ENCODE results near the gene XRCC2.
A peak's percentile ranks its signal among the peaks of the same experiment; 100 is the strongest.
"Not testable (repeated sequence)": the region's sequence is repeated elsewhere in the genome, so short reads cannot be mapped to it uniquely, and the experiment has no call there.

Gene XRCC2

GRCh38 chr7:152675759-152676636 is at the start of gene XRCC2:
TSS of gene XRCC2 (minus strand) at chr7:152676141. CDS start at chr7:152676079, 62 bp downstream.
- H3K4me1 Mint-ChIP-seq (ENCODE audit: low read depth) = peaks cover 14% of the 10 kb centered on the region
- no peaks in the 10 kb centered on the region for H3K27me3 Mint-ChIP-seq
- no peaks in the 10 kb centered on the region for H3K9me3 Mint-ChIP-seq
- peak within 1 kb of the TSS; percentile 78 for H3K27ac Mint-ChIP-seq
- peak within 1 kb of the TSS; percentile 91 for H3K4me3 Mint-ChIP-seq
- peaks cover 6% of the 10 kb centered on the region for H3K36me3 Mint-ChIP-seq (ENCODE audit: low read depth)
- intact Hi-C loops (cut with micrococcal nuclease) = loop anchor here (10.0 kb wide), 2 partner anchors 211 to 241 kb away; partner anchors contain the start of gene KMT2C

GRCh38 chr7:152723364-152723763 is 47.4 kb upstream of the XRCC2 start:
- no peak overlapping the region for H3K4me3 Mint-ChIP-seq
- H3K27ac Mint-ChIP-seq = no peak overlapping the region
- no peaks in the 10 kb centered on the region for H3K9me3 Mint-ChIP-seq
- H3K27me3 Mint-ChIP-seq = no peaks in the 10 kb centered on the region
- no peaks in the 10 kb centered on the region for H3K4me1 Mint-ChIP-seq (ENCODE audit: low read depth)
- H3K36me3 Mint-ChIP-seq (ENCODE audit: low read depth) = no peaks in the 10 kb centered on the region
- intact Hi-C loops (cut with micrococcal nuclease) = no loop called here

- peak overlapping the region; percentile 26 for H3K27ac Mint-ChIP-seq
- H3K9me3 Mint-ChIP-seq; H3K27me3 Mint-ChIP-seq; H3K4me3 Mint-ChIP-seq; H3K36me3 Mint-ChIP-seq (ENCODE audit: low read depth); intact Hi-C loops (cut with micrococcal nuclease): not testable (repeated sequence)
- H3K4me1 Mint-ChIP-seq (ENCODE audit: low read depth) = peaks cover 13% of the 10 kb centered on the region
Observed at GRCh38 chr7:152712412-152713042, 36.6 kb upstream of the XRCC2 start.

- H3K27me3 Mint-ChIP-seq = peaks cover 2% of the 10 kb centered on the region
- H3K4me1 Mint-ChIP-seq (ENCODE audit: low read depth) = peaks cover 13% of the 10 kb centered on the region
- no peaks in the 10 kb centered on the region for H3K9me3 Mint-ChIP-seq
- no peak overlapping the region for H3K27ac Mint-ChIP-seq
- intact Hi-C loops (cut with micrococcal nuclease) = no loop called here
- H3K4me3 Mint-ChIP-seq = no peak overlapping the region
- no peaks in the 10 kb centered on the region for H3K36me3 Mint-ChIP-seq (ENCODE audit: low read depth)
Observed at GRCh38 chr7:152711444-152711944, 35.6 kb upstream of the XRCC2 start.

- H3K27ac Mint-ChIP-seq = no peak overlapping the region
- no peaks in the 10 kb centered on the region for H3K36me3 Mint-ChIP-seq (ENCODE audit: low read depth)
- intact Hi-C loops (cut with micrococcal nuclease) = no loop called here
- peaks cover 7% of the 10 kb centered on the region for H3K9me3 Mint-ChIP-seq
- H3K4me3 Mint-ChIP-seq = no peak overlapping the region
- H3K4me1 Mint-ChIP-seq (ENCODE audit: low read depth) = peaks cover 13% of the 10 kb centered on the region
- H3K27me3 Mint-ChIP-seq = peaks cover 2% of the 10 kb centered on the region
Observed at GRCh38 chr7:152710153-152710442, 34.2 kb upstream of the XRCC2 start.

- no peaks in the 10 kb centered on the region for H3K36me3 Mint-ChIP-seq (ENCODE audit: low read depth)
- intact Hi-C loops (cut with micrococcal nuclease) = no loop called here
- H3K9me3 Mint-ChIP-seq = peaks cover 12% of the 10 kb centered on the region
- H3K4me3 Mint-ChIP-seq = no peak overlapping the region
- H3K4me1 Mint-ChIP-seq (ENCODE audit: low read depth) = peaks cover 13% of the 10 kb centered on the region
- no peak overlapping the region for H3K27ac Mint-ChIP-seq
- H3K27me3 Mint-ChIP-seq = peaks cover 2% of the 10 kb centered on the region
Observed at GRCh38 chr7:152709287-152710152, 33.6 kb upstream of the XRCC2 start.

GRCh38 chr7:152704796-152705384 is 28.9 kb upstream of the XRCC2 start:
- Mint-ChIP-seq H3K4me3 (no peak overlapping the region), H3K4me1 (ENCODE audit: low read depth) (peaks cover 4% of the 10 kb centered on the region), H3K27ac (no peak overlapping the region), H3K9me3 (peaks cover 19% of the 10 kb centered on the region), H3K36me3 (ENCODE audit: low read depth) (no peaks in the 10 kb centered on the region), H3K27me3 (no peaks in the 10 kb centered on the region)
- intact Hi-C loops (cut with micrococcal nuclease) = no loop called here

GRCh38 chr7:152699079-152699478 is 23.1 kb upstream of the XRCC2 start:
- Mint-ChIP-seq H3K36me3 (ENCODE audit: low read depth) (no peaks in the 10 kb centered on the region), H3K27me3 (no peaks in the 10 kb centered on the region), H3K27ac (no peak overlapping the region), H3K4me3 (no peak overlapping the region), H3K4me1 (ENCODE audit: low read depth) (peaks cover 10% of the 10 kb centered on the region), H3K9me3 (peaks cover 2% of the 10 kb centered on the region)
- intact Hi-C loops (cut with micrococcal nuclease) = no loop called here

GRCh38 chr7:152697268-152697974 is 21.5 kb upstream of the XRCC2 start:
- H3K4me1 Mint-ChIP-seq (ENCODE audit: low read depth) = peaks cover 10% of the 10 kb centered on the region
- H3K36me3 Mint-ChIP-seq (ENCODE audit: low read depth); H3K27me3 Mint-ChIP-seq; intact Hi-C loops (cut with micrococcal nuclease); H3K4me3 Mint-ChIP-seq; H3K9me3 Mint-ChIP-seq; H3K27ac Mint-ChIP-seq: not testable (repeated sequence)

GRCh38 chr7:152692196-152692595 is 16.3 kb upstream of the XRCC2 start:
- intact Hi-C loops (cut with micrococcal nuclease); H3K36me3 Mint-ChIP-seq (ENCODE audit: low read depth); H3K9me3 Mint-ChIP-seq; H3K4me1 Mint-ChIP-seq (ENCODE audit: low read depth); H3K27ac Mint-ChIP-seq; H3K4me3 Mint-ChIP-seq; H3K27me3 Mint-ChIP-seq: not testable (repeated sequence)

- no peaks in the 10 kb centered on the region for H3K9me3 Mint-ChIP-seq
- intact Hi-C loops (cut with micrococcal nuclease) = no loop called here
- H3K27me3 Mint-ChIP-seq = no peaks in the 10 kb centered on the region
- H3K4me1 Mint-ChIP-seq (ENCODE audit: low read depth) = no peaks in the 10 kb centered on the region
- no peak overlapping the region for H3K4me3 Mint-ChIP-seq
- H3K27ac Mint-ChIP-seq = no peak overlapping the region
- H3K36me3 Mint-ChIP-seq (ENCODE audit: low read depth) = no peaks in the 10 kb centered on the region
Observed at GRCh38 chr7:152683297-152683696, 7.4 kb upstream of the XRCC2 start.

- H3K4me1 Mint-ChIP-seq (ENCODE audit: low read depth) = peaks cover 14% of the 10 kb centered on the region
- no peaks in the 10 kb centered on the region for H3K27me3 Mint-ChIP-seq
- intact Hi-C loops (cut with micrococcal nuclease) = loop anchor here (10.0 kb wide), 2 partner anchors 213 to 243 kb away; partner anchors contain the start of gene KMT2C
- peaks cover 6% of the 10 kb centered on the region for H3K36me3 Mint-ChIP-seq (ENCODE audit: low read depth)
- no peaks in the 10 kb centered on the region for H3K9me3 Mint-ChIP-seq
- H3K27ac Mint-ChIP-seq = no peak overlapping the region
- no peak overlapping the region for H3K4me3 Mint-ChIP-seq
Observed at GRCh38 chr7:152677808-152678670, 2.1 kb upstream of the XRCC2 start.
